ENCODE results near the gene ASCL2.

ASCL2 gene

GRCh38 chr11:2309251-2310072, 39.1 kb upstream of the ASCL2 start:
- no peak for DNase-seq (ENCODE audit: low read depth in 2 of 2)

GRCh38 chr11:2308713-2309112, 38.3 kb upstream of the ASCL2 start:
- DNase-seq (ENCODE audit: low read depth in 2 of 2) = no peak

- DNase-seq (ENCODE audit: low read depth in 2 of 2) = no peak
Measured at GRCh38 chr11:2307501-2308331, 37.3 kb upstream of the ASCL2 start.

GRCh38 chr11:2306877-2307500, 36.6 kb upstream of the ASCL2 start:
- no peak for DNase-seq (ENCODE audit: low read depth in 2 of 2)

- DNase-seq (ENCODE audit: low read depth in 2 of 2) = no peak
Measured at GRCh38 chr11:2306452-2306823, 36.0 kb upstream of the ASCL2 start.

GRCh38 chr11:2305788-2306451, 35.5 kb upstream of the ASCL2 start:
- no peak for DNase-seq (ENCODE audit: low read depth in 2 of 2)

- DNase-seq (ENCODE audit: low read depth in 2 of 2) = peak; percentile 66 to 83
Measured at GRCh38 chr11:2305140-2305778, 34.9 kb upstream of the ASCL2 start.

GRCh38 chr11:2304506-2305139, 34.2 kb upstream of the ASCL2 start:
- no peak for DNase-seq (ENCODE audit: low read depth in 2 of 2)

GRCh38 chr11:2303627-2304505, 33.5 kb upstream of the ASCL2 start:
- DNase-seq (ENCODE audit: low read depth in 2 of 2) = no peak

GRCh38 chr11:2302896-2303626, 32.7 kb upstream of the ASCL2 start:
- no peak for DNase-seq (ENCODE audit: low read depth in 2 of 2)

GRCh38 chr11:2302306-2302895, 32.0 kb upstream of the ASCL2 start:
- no peak for DNase-seq (ENCODE audit: low read depth in 2 of 2)

- no peak for DNase-seq (ENCODE audit: low read depth in 2 of 2)
Measured at GRCh38 chr11:2301631-2302305, 31.4 kb upstream of the ASCL2 start, which contains the start of the genes C11orf21 and TSPAN32. TSS of gene C11orf21 (minus strand) at chr11:2301918. CDS start at chr11:2301808, 110 bp downstream. TSS of gene TSPAN32 (plus strand) at chr11:2302013. CDS start at chr11:2302150, 137 bp downstream.

- no peak for DNase-seq (ENCODE audit: low read depth in 2 of 2)
Measured at GRCh38 chr11:2300936-2301630, 30.7 kb upstream of the ASCL2 start.

- no peak for DNase-seq (ENCODE audit: low read depth in 2 of 2)
Measured at GRCh38 chr11:2300290-2300935, 30.0 kb upstream of the ASCL2 start.

- DNase-seq (ENCODE audit: low read depth in 2 of 2) = no peak
Measured at GRCh38 chr11:2299773-2300172, 29.4 kb upstream of the ASCL2 start.

GRCh38 chr11:2298795-2299761, 28.7 kb upstream of the ASCL2 start:
- DNase-seq (ENCODE audit: low read depth in 2 of 2) = no peak

Data from stimulated activated CD8-positive, alpha-beta memory T cell treated with anti-CD3 and anti-CD28 coated beads, Interleukin-7, amount 100 ng/mL, for 1 hour (primary cell).